ENCODE data around the gene SLC35B1. TPM values are rescaled to one million over a fixed set of nuclear protein-coding genes. Genes with fewer than 3 reads are reported as not detected.
A peak's percentile ranks its signal among the peaks of the same experiment; 100 is the strongest.

The SLC35B1 gene
- total and polyA plus RNA-seq, 10 of the 15 experiments (the other 5 are each of a cell fraction or from before 2014, with no cell fraction given) = 40.0 to 113 (median 51.6) TPM

DNA sequence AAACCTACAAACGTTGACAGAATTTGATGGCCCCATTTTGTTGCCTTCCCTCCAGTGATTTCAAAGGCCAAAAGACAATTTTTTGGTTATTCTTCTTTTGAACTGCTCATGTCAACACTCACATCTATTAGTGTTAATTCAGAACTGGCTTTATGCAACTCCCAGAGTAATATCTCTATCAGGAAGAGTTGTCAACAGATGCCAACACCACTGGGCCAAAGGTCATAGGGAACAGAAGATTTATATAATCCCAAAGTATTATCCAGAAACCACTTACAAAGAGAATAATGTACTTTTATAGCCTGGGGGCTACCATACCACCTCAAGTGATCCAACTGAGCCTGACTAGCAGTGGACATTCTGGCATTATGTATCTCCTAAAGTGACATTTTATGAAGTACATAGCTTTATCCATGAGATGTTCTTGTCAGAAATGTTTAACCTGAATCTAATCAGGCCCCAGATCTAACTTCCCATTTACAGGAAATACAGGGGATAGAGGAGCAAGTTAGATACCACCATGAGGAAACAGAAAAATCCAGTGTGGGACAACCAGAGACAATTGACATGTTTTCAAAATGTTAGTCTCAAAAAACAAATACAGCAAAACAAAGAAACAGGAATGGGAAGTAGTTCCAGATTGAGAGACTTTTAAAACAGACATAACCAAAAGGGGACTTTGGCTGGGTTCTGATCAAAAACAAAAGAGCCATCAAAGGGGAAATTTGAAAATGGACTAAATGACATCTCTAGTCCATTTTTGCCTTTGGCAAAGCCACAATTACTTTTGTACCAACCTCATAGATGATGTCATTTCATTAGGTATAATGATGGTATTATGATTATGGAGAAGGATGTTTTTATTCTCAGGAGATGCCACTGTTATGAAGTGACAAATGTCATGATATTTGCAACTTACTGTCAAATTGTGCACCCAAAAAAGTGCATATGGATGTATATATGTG, 37.7 kb upstream of the SLC35B1 start (continued):
- TF ChIP-seq FOS (IDR thresholded peaks at IDR 0.05; ENCODE audit: borderline replicate concordance, extremely low read depth, insufficient read length) (no peak), FOXK2 (IDR thresholded peaks at IDR 0.05) (no peak), NBN (IDR thresholded peaks at IDR 0.05) (no peak), RBBP5 (conservative IDR thresholded peaks at IDR 0.05) (no peak), MYC (IDR thresholded peaks at IDR 0.05; ENCODE audit: insufficient read depth, insufficient read length, insufficient replicate concordance, low read length, severe bottlenecking) (no peak), CREB1 (IDR thresholded peaks at IDR 0.05; ENCODE audit: low read depth) (0 out of 2 replicates have a peak, but pooled peaks have one; percentile 25), MEF2B (IDR thresholded peaks at IDR 0.05; ENCODE audit: partially characterized antibody, poor library complexity, severe bottlenecking) (peak; percentile 36), IKZF1 (conservative IDR thresholded peaks at IDR 0.05) (no peak; the same call in none of the 2 replicates), RCOR1 (conservative IDR thresholded peaks at IDR 0.05; ENCODE audit: low read depth, low read length) (no peak), ATF7 (IDR thresholded peaks at IDR 0.05; ENCODE audit: low read depth) (peak; percentile 91), DPF2 (IDR thresholded peaks at IDR 0.05) (peak; percentile 51; the same call in 1 of the 2 replicates), ZNF217 (IDR thresholded peaks at IDR 0.05) (peak; percentile 44; the same call in 1 of the 2 replicates), MEF2A (IDR thresholded peaks at IDR 0.05; ENCODE audit: insufficient read depth, low read depth, low read length) (0 out of 2 replicates have a peak, but pooled peaks have one; percentile 23)
- TF ChIP-seq, protein P1, sequence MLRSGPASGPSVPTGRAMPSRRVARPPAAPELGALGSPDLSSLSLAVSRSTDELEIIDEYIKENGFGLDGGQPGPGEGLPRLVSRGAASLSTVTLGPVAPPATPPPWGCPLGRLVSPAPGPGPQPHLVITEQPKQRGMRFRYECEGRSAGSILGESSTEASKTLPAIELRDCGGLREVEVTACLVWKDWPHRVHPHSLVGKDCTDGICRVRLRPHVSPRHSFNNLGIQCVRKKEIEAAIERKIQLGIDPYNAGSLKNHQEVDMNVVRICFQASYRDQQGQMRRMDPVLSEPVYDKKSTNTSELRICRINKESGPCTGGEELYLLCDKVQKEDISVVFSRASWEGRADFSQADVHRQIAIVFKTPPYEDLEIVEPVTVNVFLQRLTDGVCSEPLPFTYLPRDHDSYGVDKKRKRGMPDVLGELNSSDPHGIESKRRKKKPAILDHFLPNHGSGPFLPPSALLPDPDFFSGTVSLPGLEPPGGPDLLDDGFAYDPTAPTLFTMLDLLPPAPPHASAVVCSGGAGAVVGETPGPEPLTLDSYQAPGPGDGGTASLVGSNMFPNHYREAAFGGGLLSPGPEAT (IDR thresholded peaks at IDR 0.05; ENCODE audit: low read depth) = peak; percentile 32; the same call in 1 of the 2 replicates
- TF ChIP-seq, protein P2, sequence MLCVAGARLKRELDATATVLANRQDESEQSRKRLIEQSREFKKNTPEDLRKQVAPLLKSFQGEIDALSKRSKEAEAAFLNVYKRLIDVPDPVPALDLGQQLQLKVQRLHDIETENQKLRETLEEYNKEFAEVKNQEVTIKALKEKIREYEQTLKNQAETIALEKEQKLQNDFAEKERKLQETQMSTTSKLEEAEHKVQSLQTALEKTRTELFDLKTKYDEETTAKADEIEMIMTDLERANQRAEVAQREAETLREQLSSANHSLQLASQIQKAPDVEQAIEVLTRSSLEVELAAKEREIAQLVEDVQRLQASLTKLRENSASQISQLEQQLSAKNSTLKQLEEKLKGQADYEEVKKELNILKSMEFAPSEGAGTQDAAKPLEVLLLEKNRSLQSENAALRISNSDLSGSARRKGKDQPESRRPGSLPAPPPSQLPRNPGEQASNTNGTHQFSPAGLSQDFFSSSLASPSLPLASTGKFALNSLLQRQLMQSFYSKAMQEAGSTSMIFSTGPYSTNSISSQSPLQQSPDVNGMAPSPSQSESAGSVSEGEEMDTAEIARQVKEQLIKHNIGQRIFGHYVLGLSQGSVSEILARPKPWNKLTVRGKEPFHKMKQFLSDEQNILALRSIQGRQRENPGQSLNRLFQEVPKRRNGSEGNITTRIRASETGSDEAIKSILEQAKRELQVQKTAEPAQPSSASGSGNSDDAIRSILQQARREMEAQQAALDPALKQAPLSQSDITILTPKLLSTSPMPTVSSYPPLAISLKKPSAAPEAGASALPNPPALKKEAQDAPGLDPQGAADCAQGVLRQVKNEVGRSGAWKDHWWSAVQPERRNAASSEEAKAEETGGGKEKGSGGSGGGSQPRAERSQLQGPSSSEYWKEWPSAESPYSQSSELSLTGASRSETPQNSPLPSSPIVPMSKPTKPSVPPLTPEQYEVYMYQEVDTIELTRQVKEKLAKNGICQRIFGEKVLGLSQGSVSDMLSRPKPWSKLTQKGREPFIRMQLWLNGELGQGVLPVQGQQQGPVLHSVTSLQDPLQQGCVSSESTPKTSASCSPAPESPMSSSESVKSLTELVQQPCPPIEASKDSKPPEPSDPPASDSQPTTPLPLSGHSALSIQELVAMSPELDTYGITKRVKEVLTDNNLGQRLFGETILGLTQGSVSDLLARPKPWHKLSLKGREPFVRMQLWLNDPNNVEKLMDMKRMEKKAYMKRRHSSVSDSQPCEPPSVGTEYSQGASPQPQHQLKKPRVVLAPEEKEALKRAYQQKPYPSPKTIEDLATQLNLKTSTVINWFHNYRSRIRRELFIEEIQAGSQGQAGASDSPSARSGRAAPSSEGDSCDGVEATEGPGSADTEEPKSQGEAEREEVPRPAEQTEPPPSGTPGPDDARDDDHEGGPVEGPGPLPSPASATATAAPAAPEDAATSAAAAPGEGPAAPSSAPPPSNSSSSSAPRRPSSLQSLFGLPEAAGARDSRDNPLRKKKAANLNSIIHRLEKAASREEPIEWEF (IDR thresholded peaks at IDR 0.05; ENCODE audit: insufficient replicate concordance, low read depth, low read length) = no peak
- TF ChIP-seq, protein P3, sequence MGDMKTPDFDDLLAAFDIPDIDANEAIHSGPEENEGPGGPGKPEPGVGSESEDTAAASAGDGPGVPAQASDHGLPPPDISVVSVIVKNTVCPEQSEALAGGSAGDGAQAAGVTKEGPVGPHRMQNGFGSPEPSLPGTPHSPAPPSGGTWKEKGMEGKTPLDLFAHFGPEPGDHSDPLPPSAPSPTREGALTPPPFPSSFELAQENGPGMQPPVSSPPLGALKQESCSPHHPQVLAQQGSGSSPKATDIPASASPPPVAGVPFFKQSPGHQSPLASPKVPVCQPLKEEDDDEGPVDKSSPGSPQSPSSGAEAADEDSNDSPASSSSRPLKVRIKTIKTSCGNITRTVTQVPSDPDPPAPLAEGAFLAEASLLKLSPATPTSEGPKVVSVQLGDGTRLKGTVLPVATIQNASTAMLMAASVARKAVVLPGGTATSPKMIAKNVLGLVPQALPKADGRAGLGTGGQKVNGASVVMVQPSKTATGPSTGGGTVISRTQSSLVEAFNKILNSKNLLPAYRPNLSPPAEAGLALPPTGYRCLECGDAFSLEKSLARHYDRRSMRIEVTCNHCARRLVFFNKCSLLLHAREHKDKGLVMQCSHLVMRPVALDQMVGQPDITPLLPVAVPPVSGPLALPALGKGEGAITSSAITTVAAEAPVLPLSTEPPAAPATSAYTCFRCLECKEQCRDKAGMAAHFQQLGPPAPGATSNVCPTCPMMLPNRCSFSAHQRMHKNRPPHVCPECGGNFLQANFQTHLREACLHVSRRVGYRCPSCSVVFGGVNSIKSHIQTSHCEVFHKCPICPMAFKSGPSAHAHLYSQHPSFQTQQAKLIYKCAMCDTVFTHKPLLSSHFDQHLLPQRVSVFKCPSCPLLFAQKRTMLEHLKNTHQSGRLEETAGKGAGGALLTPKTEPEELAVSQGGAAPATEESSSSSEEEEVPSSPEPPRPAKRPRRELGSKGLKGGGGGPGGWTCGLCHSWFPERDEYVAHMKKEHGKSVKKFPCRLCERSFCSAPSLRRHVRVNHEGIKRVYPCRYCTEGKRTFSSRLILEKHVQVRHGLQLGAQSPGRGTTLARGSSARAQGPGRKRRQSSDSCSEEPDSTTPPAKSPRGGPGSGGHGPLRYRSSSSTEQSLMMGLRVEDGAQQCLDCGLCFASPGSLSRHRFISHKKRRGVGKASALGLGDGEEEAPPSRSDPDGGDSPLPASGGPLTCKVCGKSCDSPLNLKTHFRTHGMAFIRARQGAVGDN (IDR thresholded peaks at IDR 0.05) = 0 out of 2 replicates have a peak, but pooled peaks have one; percentile 26
